NCI-H1930 (cell line): Measurements from ENCODE around the gene RAB38.

Experiments
- DNase-seq, 2 experiments: peaks; one replicate each; lab custom pipeline; 2025; lab: John Stamatoyannopoulos, UW

RAB38 gene

DNA sequence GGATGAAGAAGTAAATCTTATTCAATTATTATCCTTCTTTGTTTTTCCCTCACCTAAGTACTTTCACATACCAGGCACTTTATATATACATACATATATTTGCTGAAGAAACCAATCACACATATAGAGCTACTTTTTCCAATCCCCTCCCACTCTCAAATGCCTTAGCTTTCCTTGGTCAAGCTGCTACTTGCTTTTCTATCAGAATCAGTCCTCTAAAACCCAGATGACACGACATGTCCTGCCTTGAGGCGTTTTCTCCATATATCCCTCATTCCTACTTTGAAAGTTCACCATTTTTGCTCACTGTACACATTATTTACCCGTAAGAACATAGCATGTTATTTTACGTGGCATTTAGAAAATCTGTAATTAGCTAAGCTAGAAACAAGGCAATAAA is 5.4 kb downstream of the RAB38 start:
- DNase-seq = no peak

DNA sequence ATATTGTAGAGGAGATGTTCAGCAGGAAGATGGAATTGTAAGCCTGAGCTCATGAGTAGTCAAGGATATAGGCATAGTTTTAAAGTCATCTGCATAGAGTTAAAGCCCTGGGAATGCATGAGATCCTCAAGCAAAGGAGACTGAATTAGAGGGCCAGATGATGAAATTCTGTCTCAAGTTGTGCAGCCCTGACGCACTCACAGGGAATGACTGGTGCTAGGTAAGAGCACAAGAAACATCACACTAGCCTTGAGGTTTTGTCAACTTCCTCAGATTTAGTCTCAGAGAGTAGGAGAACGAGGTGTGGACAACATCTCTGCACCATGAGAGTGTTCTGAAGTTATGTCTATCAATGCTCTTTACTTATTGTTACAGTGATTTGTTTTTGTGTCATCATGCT is 5.8 kb downstream of the RAB38 start:
- DNase-seq = no peak

DNA sequence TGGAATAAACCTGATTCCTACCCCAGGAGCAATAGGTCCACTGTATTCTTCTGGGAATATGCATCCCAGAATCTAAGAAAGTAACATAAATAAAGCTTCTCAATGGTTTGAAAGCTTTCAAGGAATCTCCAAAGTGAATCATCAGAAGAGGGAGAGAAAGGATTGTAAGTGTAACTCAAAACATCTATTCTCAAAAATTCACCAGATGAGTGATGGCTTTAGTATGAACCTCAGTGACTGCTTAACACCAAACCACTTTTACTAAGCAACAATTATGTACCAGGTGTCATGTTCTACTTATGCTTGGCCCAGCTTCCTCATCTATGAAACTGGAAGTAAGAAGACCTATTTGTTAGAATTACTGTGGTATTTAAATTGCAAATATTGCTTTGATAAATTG is 7.4 kb downstream of the RAB38 start:
- no peak for DNase-seq

DNA sequence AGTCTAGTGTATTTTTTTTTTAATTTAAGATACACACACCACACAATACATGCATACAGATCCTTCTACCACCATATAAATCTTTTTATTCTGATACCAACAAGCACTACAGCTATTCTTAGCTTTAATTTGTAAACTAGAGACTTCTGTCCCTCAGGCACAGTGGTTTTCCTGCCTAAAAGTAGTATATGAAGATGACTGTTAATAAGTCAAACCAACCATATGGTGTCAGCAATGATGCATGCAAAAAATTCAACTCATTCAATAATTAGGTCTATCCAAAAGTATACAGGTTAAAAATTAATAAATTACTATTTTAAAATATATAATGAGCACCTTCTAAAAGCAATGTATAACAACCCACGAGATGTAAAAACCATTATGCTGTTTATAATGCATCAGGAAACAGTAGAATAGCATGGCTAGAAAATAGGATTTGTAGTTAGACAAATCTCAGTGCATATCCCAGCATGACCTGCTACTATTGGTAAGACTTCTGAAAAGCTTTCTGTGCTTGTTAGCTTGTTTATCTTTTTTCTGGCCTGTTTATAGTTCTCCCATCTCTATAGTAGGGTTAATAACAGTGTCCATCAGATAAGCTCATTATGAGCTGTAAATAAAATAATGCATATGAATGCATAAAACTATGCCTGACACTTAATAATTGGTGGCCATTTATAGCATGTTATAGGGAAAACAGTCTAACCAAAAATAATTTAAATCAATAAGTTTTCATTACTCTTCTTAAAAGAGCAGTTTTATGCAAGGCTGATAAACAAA is 10.2 kb downstream of the RAB38 start:
- no peak for DNase-seq

DNA sequence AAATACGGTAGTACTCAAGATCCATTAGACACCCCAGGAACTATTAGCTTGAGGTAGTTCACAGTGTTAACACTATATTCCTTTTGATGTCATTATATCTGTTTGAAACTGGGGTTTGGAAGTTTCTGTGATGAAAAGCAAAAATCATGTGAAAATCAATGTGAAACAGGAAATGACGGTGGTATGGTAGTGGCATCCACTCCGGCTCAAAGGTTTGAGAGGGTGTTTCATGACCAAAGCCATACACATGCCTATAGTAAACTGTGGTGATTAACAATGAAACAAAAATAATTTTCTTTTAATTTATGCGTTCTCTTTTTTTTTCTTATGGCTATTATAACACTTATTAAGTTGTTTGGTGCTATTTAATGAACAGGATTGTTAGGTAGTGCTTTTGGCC is 10.9 kb downstream of the RAB38 start:
- no peak for DNase-seq

DNA sequence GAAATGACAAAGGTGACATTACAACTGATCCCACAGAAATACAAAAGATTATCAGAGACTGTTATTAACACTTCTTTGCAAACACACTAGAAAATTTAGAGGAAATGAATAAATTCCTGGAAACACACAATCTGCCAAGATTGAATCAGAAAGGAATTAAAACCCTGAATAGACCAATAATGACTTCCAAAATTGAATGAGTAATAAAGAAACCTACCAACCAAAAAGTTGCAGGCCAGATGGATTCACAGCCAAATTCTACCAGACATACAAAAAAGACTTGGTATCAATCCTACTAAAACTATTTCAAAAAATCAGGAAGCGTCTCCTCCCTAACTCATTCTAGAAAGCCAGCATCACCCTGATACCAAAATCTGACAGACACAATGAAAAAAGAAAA is 17.2 kb downstream of the RAB38 start:
- DNase-seq = no peak

DNA sequence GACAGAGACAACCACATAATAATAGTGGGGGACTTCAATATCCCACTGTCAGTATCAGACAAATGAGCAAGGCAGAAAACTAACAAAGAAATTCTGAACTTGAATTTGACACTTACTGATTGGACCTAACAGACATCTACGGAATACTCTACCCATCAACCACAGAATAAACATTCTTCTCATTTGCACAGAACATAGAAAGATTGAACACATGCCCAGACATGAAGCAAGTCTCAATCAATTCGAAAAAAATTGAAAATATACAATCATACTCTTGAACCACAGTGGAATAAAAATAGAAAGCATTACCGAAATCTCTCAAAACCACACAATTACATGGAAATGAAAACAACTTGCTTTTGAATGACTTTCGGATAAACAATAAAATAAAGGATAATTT is 17.9 kb downstream of the RAB38 start:
- DNase-seq = no peak

DNA sequence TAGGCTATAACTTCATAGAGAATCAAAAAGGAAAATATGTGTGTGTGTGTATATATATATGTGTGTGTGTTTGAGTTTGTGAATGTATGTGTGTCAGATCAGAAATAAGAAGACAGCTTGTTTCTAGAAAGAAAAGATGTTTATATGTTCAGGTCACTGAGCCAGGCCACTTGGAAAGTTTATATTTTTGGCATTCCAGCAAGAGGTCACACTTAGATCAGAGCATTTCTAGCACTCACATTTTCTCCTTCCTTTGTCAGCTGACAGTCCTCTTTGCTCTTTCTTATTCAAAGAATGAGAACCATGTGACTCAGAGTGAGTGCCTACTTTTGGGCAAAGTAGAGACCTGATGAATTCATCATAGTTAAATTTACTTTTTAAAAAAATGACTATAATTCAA is 22.9 kb downstream of the RAB38 start:
- no peak for DNase-seq

DNA sequence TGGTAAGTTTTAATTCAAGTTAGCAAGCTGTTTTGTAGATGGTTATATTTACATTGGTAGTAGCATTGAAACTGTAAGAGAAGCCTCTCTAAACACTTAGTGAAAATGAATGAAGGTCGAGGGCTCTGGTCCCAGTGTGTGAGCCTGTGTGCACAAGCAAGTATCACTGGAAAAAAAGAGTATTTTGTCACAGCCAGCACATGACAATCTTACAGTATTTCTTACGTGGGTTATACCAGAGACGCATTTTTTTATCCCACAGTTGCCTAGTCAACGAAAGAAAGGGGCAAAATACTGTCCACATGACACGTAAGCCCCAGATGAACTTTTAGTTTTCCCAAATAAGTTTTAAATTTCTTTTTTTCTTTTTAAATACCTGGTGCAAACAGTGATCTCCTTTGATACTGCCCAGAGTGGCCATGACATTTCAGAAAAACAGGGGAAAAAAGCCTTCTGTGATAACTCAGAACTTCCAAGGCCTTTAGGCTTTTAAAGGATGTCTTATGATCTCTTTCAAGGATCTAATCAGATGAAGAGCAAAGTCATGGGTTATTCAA is 23.5 kb downstream of the RAB38 start:
- DNase-seq = no peak

DNA sequence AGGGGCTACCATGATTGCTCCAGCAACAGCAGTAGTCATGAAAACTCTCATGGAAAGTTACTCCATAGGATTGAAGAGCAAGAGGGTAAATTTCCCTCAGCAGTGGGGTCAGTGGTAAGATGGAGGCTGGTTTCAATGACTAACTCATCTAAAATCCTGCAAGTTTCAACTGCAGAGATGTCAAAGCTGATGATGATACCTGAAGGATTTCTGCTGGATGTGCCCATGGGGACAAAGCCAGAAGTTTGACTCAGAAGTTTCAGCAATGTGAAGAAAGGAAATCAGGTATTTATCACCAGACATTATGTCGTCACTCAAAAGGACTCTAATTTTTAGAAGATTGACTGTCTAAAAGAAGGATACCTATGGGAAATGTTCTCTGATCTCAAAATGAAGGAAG is 29.1 kb downstream of the RAB38 start:
- no peak for DNase-seq

DNA sequence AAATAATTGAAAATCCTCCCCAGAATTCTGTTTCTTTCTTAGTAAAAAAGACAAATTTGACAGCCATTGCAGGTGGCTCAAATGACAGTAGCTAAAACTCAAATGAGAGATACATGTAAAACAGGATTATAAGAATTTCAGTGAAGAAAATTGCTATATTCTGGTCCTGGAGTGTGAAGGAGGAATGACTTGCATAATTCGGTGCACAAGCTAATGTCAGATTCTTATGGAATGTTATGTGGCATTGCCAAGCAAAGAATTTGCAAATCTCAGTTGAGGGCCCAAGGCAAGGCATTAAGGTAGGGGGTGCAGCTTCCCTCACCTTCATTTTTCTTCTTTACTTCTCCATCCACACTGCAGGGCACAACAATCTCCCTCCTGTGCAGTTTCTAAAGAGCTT is 35.4 kb downstream of the RAB38 start:
- DNase-seq = no peak

DNA sequence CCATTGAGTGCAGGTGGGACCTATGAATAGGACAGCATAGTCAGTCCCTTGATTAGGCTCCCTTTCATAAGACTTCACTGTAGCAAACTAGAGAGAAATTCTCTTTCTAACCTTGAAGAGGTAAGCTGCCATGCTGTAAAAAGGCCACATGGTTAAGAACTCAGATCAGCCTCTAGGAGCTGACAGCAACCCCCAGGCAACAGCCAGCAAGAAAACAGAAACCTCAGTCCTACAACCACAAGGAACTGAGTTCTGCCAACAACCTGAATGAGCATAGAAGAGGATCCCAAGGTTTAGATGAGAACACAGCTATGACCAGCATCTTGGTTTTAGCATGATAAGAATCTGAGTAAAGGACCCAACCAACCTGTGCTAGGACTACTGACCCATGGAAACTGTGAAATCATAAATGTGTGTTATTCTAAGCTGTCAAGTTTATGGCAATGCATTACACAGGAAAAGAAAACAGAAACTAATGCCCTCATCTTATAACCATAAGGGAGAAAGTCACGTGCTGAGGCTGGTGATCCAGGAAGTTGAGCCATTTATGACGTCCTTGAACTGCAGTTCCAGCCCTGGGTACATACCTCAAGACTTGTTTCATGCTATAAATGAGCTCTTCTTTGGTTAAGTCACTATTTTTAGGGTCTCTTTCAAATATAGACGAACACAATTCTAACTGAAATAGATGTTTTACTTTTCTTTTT is 43.3 kb downstream of the RAB38 start:
- no peak for DNase-seq

DNA sequence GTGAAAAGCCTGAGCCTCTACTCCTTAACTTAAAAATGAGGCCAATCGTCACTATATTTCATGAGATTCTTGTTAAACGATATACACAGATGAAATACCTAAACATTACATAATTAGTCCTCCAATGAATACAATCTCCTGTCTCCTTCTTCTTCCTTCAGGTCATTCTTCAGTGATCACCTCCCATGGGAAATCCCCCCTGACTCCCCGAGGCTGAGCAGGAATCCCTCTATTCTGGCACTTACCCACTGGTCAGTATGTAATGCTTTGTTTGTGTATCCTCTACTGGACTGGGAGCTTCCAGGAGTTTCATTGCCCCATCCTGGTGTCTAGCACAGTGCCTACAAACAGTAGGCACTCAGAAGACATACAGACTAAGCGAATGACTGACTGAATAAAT is 52.3 kb downstream of the RAB38 start:
- DNase-seq = no peak

DNA sequence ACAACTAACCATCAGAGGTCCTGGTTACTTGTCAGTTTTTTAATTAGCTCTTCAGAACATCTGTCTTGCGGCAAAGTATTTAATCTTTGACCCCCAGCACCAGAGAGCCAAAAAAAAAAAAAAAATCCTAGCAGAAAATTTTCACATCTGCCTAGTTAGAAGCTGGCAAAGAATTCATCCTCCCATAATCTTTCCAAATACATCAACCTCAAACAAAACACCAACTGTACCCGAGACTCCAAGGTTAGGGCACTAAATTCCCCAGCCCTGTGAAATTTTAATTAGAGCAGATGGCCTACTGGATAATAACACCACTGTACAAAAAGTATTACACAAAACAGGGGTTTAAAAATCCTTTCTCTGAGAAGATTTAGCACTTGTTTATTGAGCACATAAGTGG is 55.7 kb downstream of the RAB38 start:
- DNase-seq = no peak

DNA sequence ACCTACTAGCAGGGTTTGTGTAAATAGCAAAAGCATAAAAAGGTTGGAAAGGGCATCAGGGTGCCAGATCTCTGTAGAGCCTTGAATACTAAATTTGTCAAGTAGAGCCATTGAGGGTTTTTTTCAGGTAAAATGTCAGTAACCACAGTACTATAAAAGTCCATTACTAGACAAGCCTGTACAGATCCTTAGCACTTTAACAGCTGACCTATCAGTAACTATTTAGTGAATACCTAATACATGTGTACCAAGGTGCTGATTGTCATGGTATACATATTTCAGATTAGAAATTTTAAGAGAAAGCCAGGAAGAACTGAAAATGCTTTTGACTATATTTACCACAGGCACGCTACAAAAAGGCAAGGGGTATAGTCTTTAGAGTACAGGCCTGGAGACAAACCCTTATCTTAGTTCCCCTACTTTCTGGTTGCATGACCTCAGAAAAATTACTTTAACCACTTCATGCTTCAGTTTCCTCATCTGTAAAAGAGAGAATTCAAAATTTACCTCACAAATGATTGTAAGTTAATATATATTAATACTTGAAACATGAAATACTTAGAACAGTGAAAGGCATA is 57.9 kb downstream of the RAB38 start:
- no peak for DNase-seq

DNA sequence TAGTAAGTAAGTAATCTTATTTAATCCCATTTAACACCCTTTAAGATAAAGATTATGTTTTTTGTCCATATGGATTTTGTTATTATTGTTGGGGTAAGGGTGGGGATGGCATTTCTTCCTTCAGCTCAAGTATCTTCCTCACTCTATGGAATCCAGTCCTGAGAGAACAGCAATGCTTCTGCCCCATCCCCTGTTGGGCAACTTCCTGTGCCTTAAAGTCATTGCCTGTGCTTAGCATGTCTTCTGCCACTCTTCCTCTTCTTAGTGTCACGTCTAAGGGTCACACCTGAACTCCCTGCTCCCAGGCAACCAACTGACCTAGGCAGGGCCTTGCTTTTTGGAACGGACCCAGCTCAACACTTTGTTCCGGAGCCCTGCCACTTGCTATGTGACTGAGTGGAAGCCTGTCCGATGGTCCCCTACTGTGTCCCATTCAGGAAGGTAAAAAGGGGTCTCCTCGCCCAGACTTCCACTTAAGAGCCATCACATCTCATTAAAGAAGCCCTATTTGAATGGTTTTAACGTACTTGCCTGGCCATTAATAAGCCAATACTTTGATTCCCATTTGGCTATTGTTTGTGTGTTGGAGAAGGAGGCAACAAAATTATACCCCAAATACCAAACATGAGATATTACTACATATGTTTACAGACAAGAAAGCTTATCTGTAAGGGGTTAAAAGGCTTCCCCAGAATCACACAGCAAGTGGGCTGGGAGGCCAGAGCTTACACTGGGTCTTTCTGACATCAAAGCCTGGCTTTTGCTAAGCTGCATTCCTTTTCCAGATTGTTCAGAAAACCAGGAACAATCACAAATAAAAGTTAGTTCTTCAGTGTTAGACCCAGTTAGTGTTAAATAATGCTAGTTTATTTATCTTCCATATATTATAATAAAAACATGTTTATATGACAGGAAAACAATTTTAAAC is 59.2 kb downstream of the RAB38 start:
- no peak for DNase-seq

DNA sequence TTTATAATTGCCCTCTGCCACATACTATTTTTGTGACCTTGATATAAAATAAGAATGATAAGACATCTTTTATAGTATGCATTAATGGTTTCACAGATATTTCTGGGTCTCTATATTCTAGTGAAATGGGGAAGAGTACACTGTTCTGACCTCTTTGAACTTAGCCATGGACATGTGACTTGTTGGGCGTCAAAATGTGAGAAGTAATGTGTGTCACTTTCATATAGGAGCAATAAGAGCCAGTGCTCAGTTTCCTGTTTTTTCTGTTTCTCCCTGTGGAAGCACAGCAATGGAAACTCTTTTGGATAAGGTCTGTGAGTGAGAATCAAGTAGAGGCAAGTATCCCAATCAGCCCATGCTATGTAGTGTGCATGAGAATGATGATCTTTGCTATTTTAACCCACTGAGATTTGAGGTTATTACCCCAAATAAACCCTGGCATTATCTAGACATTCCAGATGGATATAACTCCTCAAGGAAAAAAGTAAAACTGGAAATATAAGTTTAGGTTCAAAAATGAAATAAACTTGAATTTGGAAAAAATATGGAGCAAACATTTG is 60.7 kb downstream of the RAB38 start:
- DNase-seq = no peak

DNA sequence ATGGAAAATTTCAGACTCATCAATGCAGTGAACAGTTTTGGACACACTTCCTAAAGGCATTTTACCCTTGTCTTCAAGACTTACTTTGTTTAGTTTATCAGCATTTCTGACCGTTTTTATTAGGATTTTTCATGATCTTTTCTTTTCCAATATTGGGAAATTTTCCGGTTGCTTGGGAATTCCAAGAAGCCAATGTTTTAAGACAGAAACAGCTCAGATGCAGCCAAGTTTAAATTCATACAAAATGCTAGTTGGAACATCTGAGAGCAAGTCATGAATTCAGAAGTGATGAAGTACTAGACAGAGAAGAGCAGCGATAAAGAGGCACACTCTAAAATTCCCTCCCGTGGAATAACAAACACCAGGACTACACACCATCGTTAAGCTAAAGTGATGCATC is 68.6 kb downstream of the RAB38 start:
- DNase-seq = no peak

DNA sequence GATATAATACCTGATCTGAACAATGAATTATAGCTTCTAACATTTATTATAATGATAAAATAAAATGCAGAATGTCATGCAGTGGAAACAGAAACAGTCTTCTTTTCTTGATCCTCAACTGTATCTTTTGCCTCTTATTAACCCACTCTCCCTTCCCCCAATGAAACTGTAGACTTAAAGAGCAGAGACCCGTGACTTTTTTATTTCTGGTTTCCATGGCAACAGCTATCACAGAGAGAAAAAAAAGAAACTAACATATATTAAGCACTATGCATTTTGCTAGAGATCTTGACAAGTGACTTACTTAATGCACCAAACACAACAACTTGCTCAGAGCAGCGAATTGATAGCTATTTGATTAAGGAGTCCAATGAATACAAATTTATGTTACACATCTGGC is 69.3 kb downstream of the RAB38 start:
- no peak for DNase-seq

DNA sequence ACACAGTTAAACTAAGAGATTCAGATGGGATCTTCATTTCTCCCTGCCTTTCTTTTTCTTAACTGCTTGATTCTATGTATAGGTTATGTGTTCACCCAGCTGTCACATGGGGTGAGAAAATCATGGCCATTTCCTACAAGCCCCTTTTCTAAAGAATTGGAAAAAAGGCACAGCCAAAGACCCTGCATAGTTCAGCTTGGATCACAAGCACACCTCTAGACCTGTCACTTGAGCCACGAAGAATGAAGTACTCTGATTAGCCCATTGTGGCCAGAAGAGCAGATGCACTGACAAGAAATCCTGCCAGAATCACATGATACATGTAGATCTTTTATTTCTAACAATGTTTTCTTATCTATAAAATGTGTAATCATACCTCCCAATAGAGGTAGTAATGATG is 69.7 kb downstream of the RAB38 start:
- DNase-seq = no peak

DNA sequence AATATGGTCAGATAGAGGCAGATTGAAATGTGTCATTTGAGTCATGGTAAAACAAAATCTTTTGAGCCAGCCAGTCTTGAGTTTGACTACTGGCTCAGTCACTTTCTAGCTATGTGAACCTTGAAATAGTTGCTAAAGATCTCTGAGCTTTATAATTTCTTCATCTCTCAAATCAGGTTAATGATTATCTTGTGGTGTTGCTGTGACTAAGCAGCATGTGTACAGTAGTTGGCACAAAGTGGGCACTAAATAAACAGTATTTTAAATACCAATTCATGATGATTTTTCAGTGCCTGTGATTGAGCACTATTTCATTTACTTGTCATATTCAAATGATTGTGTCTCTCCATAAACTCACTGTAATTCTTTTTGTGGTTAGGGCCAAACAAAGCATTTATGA is 70.8 kb downstream of the RAB38 start:
- DNase-seq = no peak
